HCT116 (cell line): ENCODE data around the gene TMTC2. TPM values are rescaled to one million over a fixed set of nuclear protein-coding genes. Genes with fewer than 3 reads are reported as not detected.

Experiments used
- ATAC-seq: fragments of 200-7000 bp; cut with Tn5 transposase; 2 replicates; pipeline ENCODE4 v1.9.1; 2020; ENCODE audit warnings: mild to moderate bottlenecking, moderate library complexity
- BruUV-seq: library from RNA; stranded (reverse); fragments of 400-500 nt; replicated peaks from 2 replicates; lab custom pipeline; 2021; lab: Mats Ljungman, UMichigan
- CTCF ChIA-PET: fragments of 300-600 bp; sonication (Branson Sonifier 250); formaldehyde crosslinking; loops from one replicate; lab custom pipeline; 2021; ENCODE audit warnings: antibody characterized with exemption; lab: Charles Lee
- POLR2A ChIA-PET: fragments of 300-600, 350-600 bp; sonication (Branson Sonifier 250); formaldehyde crosslinking; loops from one replicate; lab custom pipeline; 2021; ENCODE audit warnings: antibody characterized with exemption; lab: Charles Lee
- RAD21 ChIA-PET, 2 experiments: fragments of 300-600 bp; sonication (Branson Sonifier 250); formaldehyde crosslinking; loops; one replicate each; lab custom pipeline; 2023; ENCODE audit warnings: low total read pairs in 2 of 2; ENCODE audit not compliant: uncharacterized antibody in 2 of 2, unreplicated experiment in 2 of 2, low non-redundant PET in 1 of 2; lab: Charles Lee
- DNase-seq: peaks from one replicate; pipeline ENCODE4 v3.0.0-alpha.2; 2010; ENCODE audit warnings: low read depth, low spot score
- H2AFZ ChIP-seq: fragments of 200-600 bp; shearing (Covaris generic), sonication (generic); 2 replicates; pipeline ENCODE4 v1.6.1; 2017; ENCODE audit warnings: low read depth, mixed run types, mixed read lengths, antibody characterized with exemption, low read length; ENCODE audit not compliant: poor library complexity, severe bottlenecking
- H3K27ac ChIP-seq: 2 replicates; pipeline ENCODE4 v1.5.1; 2012; ENCODE audit warnings: low read depth, low read length
- H3K27me3 ChIP-seq: fragments of 200-600 bp; sonication (generic); 2 replicates; pipeline ENCODE4 v1.6.1; 2016; ENCODE audit warnings: mixed run types, low read length, mixed read lengths; ENCODE audit not compliant: insufficient read depth
- H3K36me3 ChIP-seq, 2 experiments: fragments of 200-500 bp in 1 of 2; fragments of 200-600 bp in 1 of 2; sonication (Bioruptor generic) in 1 of 2; sonication (generic) in 1 of 2; 2 replicates each; pipeline versions ENCODE4 v1.5.1 to v1.6.1; 2014 to 2016; ENCODE audit warnings: low read length in 2 of 2, inconsistent platforms in 1 of 2, mixed read lengths in 1 of 2, mixed run types in 1 of 2; ENCODE audit not compliant: insufficient read depth in 2 of 2, control insufficient read depth in 1 of 2
- H3K4me1 ChIP-seq, 2 experiments: fragments of 200-600 bp in 1 of 2; sonication (generic) in 1 of 2; 2 replicates each; pipeline versions ENCODE4 v1.5.1 to v1.6.1; 2012 to 2017; ENCODE audit warnings: low read length in 2 of 2, inconsistent platforms in 1 of 2, mild to moderate bottlenecking in 1 of 2, mixed read lengths in 1 of 2, mixed run types in 1 of 2, moderate library complexity in 1 of 2; ENCODE audit not compliant: insufficient read depth in 2 of 2, control insufficient read depth in 1 of 2
- H3K4me2 ChIP-seq: fragments of 200-600 bp; sonication (generic); 2 replicates; pipeline ENCODE4 v1.6.1; 2017; ENCODE audit warnings: mixed run types, low read length, mixed read lengths
- H3K4me3 ChIP-seq, 2 experiments: fragments of 200-600 bp in 1 of 2; sonication (generic) in 1 of 2; replicated peaks in 1 of 2; 2 replicates each; pipeline ENCODE4 v1.5.1; 2011 to 2016; ENCODE audit warnings: low read length in 2 of 2, control low read depth in 1 of 2, low read depth in 1 of 2, mild to moderate bottlenecking in 1 of 2, mixed read lengths in 1 of 2, mixed run types in 1 of 2
- H3K79me2 ChIP-seq: fragments of 200-600 bp; sonication (generic); 2 replicates; pipeline ENCODE4 v1.6.1; 2017; ENCODE audit warnings: mild to moderate bottlenecking, mixed run types, low read length, moderate library complexity, mixed read lengths; ENCODE audit not compliant: insufficient read depth
- H3K9ac ChIP-seq: fragments of 200-600 bp; sonication (generic); 2 replicates; pipeline ENCODE4 v1.6.1; 2016; ENCODE audit warnings: low read length, mixed read lengths
- H3K9me2 ChIP-seq: fragments of 200-600 bp; sonication (generic), shearing (Covaris generic); 2 replicates; pipeline ENCODE4 v1.6.1; 2017; ENCODE audit warnings: mixed run types, mild to moderate bottlenecking, moderate library complexity; ENCODE audit not compliant: insufficient read depth
- H3K9me3 ChIP-seq, 2 experiments: fragments of 200-500 bp in 1 of 2; fragments of 200-600 bp in 1 of 2; sonication (Bioruptor generic) in 1 of 2; sonication (generic) in 1 of 2; 2 replicates each; pipeline ENCODE4 v1.6.1; 2014 to 2017; ENCODE audit warnings: low read length in 2 of 2, mixed read lengths in 2 of 2, inconsistent platforms in 1 of 2, low read depth in 1 of 2, mild to moderate bottlenecking in 1 of 2, mixed run types in 1 of 2, moderate library complexity in 1 of 2; ENCODE audit not compliant: control insufficient read depth in 1 of 2, insufficient read depth in 1 of 2
- H4K20me1 ChIP-seq: fragments of 200-600 bp; sonication (generic), shearing (Covaris generic); 2 replicates; pipeline ENCODE4 v1.6.1; 2017; ENCODE audit warnings: mixed run types, mild to moderate bottlenecking, moderate library complexity; ENCODE audit not compliant: insufficient read depth
- CBX3 ChIP-seq: IDR thresholded peaks from 2 replicates; pipeline ENCODE4 v1.6.1; 2012; ENCODE audit warnings: low read depth
- CEBPB ChIP-seq: IDR thresholded peaks from 2 replicates; pipeline ENCODE4 v1.6.1; 2012; ENCODE audit warnings: low read depth
- CTCF ChIP-seq, 3 experiments: fragments of 200-600 bp in 1 of 3; sonication (generic) in 1 of 3; IDR thresholded peaks in 2 of 3; conservative IDR thresholded peaks in 1 of 3; 2 replicates each; pipeline ENCODE4 v1.5.1; 2012 to 2017; ENCODE audit warnings: low read depth in 2 of 3, low read length in 2 of 3, antibody characterized with exemption in 1 of 3, borderline replicate concordance in 1 of 3, control low read depth in 1 of 3, mild to moderate bottlenecking in 1 of 3, mixed read lengths in 1 of 3, mixed run types in 1 of 3, moderate library complexity in 1 of 3; ENCODE audit not compliant: insufficient read depth in 1 of 3
- EGR1 ChIP-seq: IDR thresholded peaks from 2 replicates; pipeline ENCODE4 v1.6.1; 2012; ENCODE audit warnings: low read depth
- EZH2 ChIP-seq: fragments of 200-600 bp; sonication (generic); IDR thresholded peaks from 2 replicates; pipeline ENCODE4 v1.6.1; 2017; ENCODE audit warnings: antibody characterized with exemption, mixed run types
- EZH2phosphoT487 ChIP-seq: fragments of 200-600 bp; IDR thresholded peaks from 2 replicates; pipeline ENCODE4 v1.6.1; 2018; ENCODE audit warnings: antibody characterized with exemption, borderline replicate concordance
- FOSL1 ChIP-seq: IDR thresholded peaks from 2 replicates; pipeline ENCODE4 v1.6.1; 2012; ENCODE audit warnings: low read depth
- JUND ChIP-seq: IDR thresholded peaks from 2 replicates; pipeline ENCODE4 v1.6.1; 2012
- POLR2A ChIP-seq: IDR thresholded peaks from 2 replicates; pipeline ENCODE4 v1.7.0; 2011; ENCODE audit warnings: borderline replicate concordance; ENCODE audit not compliant: insufficient read depth, insufficient read length; ENCODE audit errors: extremely low read depth
- POLR2AphosphoS5 ChIP-seq: IDR thresholded peaks from 2 replicates; pipeline ENCODE4 v1.6.1; 2011; ENCODE audit warnings: mild to moderate bottlenecking, low read depth, low read length, moderate library complexity
- RAD21 ChIP-seq: IDR thresholded peaks from 2 replicates; pipeline ENCODE4 v1.6.1; 2012; ENCODE audit warnings: low read depth, mild to moderate bottlenecking
- REST ChIP-seq: IDR thresholded peaks from 2 replicates; pipeline ENCODE4 v1.6.1; 2012; ENCODE audit warnings: low read depth
- SIN3A ChIP-seq: IDR thresholded peaks from 2 replicates; pipeline ENCODE4 v1.6.1; 2012; ENCODE audit warnings: low read depth
- SRF ChIP-seq: IDR thresholded peaks from 2 replicates; pipeline ENCODE4 v1.6.1; 2012; ENCODE audit warnings: low read depth
- TCF7L2 ChIP-seq: IDR thresholded peaks from 2 replicates; pipeline ENCODE4 v1.7.0; 2011; ENCODE audit warnings: borderline replicate concordance, inconsistent platforms; ENCODE audit not compliant: insufficient read depth, insufficient read length; ENCODE audit errors: extremely low read depth
- ZNF274 ChIP-seq: fragments of 200-500 bp; sonication (Bioruptor generic); IDR thresholded peaks from 2 replicates; pipeline ENCODE4 v1.6.1; 2014; ENCODE audit warnings: mild to moderate bottlenecking, low read depth, low read length, inconsistent platforms
- intact Hi-C: fragments of 100-400 bp; cut with micrococcal nuclease; formaldehyde crosslinking; loops from 2 replicates; pipeline ENCODE4 v1.10.0; 2022
- total RNA-seq: library from RNA; stranded (reverse); gene quantifications from one replicate; pipeline ENCODE4 v1.2.1, GENCODE V29; 2021; ENCODE audit not compliant: unreplicated experiment
- TF ChIP-seq, protein P1 (sequence below): IDR thresholded peaks from 2 replicates; pipeline ENCODE4 v1.6.1; 2012
- TF ChIP-seq, protein P2 (sequence below): IDR thresholded peaks from 2 replicates; pipeline ENCODE4 v1.6.1; 2011; ENCODE audit warnings: mild to moderate bottlenecking, low read length, moderate library complexity; ENCODE audit not compliant: insufficient replicate concordance; ENCODE audit errors: extremely low read depth

Gene TMTC2
- total RNA-seq, 1 experiment from 2014 or later: 11.5 TPM

DNA sequence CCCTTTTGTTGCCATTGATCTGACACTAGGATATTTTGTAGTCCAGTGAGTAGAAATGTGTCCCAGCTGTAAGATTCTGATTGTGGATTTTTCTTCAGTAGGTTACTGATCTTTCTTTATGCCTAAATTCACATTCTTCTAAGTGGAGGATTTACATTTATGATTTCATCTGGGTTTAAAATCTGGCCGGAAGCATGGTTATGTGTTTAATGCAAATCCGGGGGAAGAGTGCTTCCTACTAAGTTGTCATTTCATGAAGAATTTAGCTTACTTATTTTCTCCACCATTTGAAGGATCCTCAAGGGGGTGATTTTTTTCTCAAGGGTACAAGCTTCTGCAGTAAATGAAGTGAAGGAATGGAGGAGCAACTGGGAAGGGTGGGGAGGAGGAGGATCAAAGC is 96.7 kb downstream of the TMTC2 start:
- ChIA-PET RAD21 (no interaction called here), POLR2A (no interaction called here), CTCF (no interaction called here)
- intact Hi-C loops: no loop called here
- Histone ChIP-seq H4K20me1 (no peaks in the 10 kb centered on the region), H2AFZ (no peak overlapping the region), H3K36me3 (no peaks in the 10 kb centered on the region), H3K4me2 (no peak overlapping the region), H3K9me2 (no peaks in the 10 kb centered on the region), H3K27me3 (no peaks in the 10 kb centered on the region), H3K9me3 (no peaks in the 10 kb centered on the region), H3K27ac (no peak overlapping the region), H3K4me1 (no peaks in the 10 kb centered on the region), H3K79me2 (no peaks in the 10 kb centered on the region), H3K9ac (no peak overlapping the region), H3K4me3 (no peak overlapping the region)
- TF ChIP-seq CBX3 (no peak), EZH2phosphoT487 (no peak), RAD21 (no peak), POLR2A (no peak), CEBPB (no peak), SRF (no peak), CTCF (IDR thresholded peaks at IDR 0.05 in 2 of 3, conservative IDR thresholded peaks at IDR 0.05 in 1 of 3; ENCODE audit: borderline replicate concordance in 1 of 3, insufficient read depth in 1 of 3, low read depth in 2 of 3, low read length in 2 of 3) (no peak), JUND (no peak), TCF7L2 (no peak), ZNF274 (no peak), REST (no peak), SIN3A (no peak), EGR1 (no peak), EZH2 (no peak), POLR2AphosphoS5 (no peak), FOSL1 (no peak)
- TF ChIP-seq, protein P1, sequence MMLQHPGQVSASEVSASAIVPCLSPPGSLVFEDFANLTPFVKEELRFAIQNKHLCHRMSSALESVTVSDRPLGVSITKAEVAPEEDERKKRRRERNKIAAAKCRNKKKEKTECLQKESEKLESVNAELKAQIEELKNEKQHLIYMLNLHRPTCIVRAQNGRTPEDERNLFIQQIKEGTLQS: no peak
- TF ChIP-seq, protein P2, sequence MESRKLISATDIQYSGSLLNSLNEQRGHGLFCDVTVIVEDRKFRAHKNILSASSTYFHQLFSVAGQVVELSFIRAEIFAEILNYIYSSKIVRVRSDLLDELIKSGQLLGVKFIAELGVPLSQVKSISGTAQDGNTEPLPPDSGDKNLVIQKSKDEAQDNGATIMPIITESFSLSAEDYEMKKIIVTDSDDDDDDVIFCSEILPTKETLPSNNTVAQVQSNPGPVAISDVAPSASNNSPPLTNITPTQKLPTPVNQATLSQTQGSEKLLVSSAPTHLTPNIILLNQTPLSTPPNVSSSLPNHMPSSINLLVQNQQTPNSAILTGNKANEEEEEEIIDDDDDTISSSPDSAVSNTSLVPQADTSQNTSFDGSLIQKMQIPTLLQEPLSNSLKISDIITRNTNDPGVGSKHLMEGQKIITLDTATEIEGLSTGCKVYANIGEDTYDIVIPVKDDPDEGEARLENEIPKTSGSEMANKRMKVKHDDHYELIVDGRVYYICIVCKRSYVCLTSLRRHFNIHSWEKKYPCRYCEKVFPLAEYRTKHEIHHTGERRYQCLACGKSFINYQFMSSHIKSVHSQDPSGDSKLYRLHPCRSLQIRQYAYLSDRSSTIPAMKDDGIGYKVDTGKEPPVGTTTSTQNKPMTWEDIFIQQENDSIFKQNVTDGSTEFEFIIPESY: no peak
- BruUV-seq: no TSS peak
- DNase-seq (no peak), ATAC-seq (no peak)
